HG03097 (cell line): ENCODE data around the gene FXYD6.

Experiments used
- ATAC-seq: cut with Tn5 transposase; IDR thresholded peaks from one replicate; pipeline ENCODE4 v1.9.1; 2021; ENCODE audit not compliant: unreplicated experiment, low FRiP score

Gene FXYD6

GRCh38 chr11:117796872-117797529, 79.5 kb downstream of the FXYD6 start, which contains the start of gene DSCAML1:
Gene DSCAML1, minus strand, starts transcription at chr11:117797216. Its CDS starts 137 bp downstream, at chr11:117797079.
- ATAC-seq = no peak

- no peak for ATAC-seq
Measured at GRCh38 chr11:117796456-117796871, 80.0 kb downstream of the FXYD6 start.

- no peak for ATAC-seq
Measured at GRCh38 chr11:117795638-117796455, 80.6 kb downstream of the FXYD6 start.

- ATAC-seq = no peak
Measured at GRCh38 chr11:117794772-117795629, 81.5 kb downstream of the FXYD6 start.

GRCh38 chr11:117794135-117794534, 82.3 kb downstream of the FXYD6 start:
- no peak for ATAC-seq

- ATAC-seq = no peak
Measured at GRCh38 chr11:117793583-117793982, 82.9 kb downstream of the FXYD6 start.

GRCh38 chr11:117792992-117793391, 83.5 kb downstream of the FXYD6 start:
- ATAC-seq = no peak

GRCh38 chr11:117792241-117792640, 84.2 kb downstream of the FXYD6 start:
- ATAC-seq = no peak

- ATAC-seq = no peak
Measured at GRCh38 chr11:117790279-117790678, 86.2 kb downstream of the FXYD6 start.

- ATAC-seq = no peak
Measured at GRCh38 chr11:117789241-117789640, 87.2 kb downstream of the FXYD6 start.
